GM12878 (cell line): ENCODE results near the gene PAK3. TPM values are rescaled to one million over a fixed set of nuclear protein-coding genes. Genes with fewer than 3 reads are reported as not detected.

ENCODE experiments used
- ATAC-seq: fragments of 200-7000 bp; cut with Tn5 transposase; 3 replicates; pipeline ENCODE4 v1.9.1; 2020; ENCODE audit warnings: mild to moderate bottlenecking, moderate library complexity
- BruUV-seq: library from RNA; stranded (reverse); fragments of 400-500 nt; replicated peaks from 2 replicates; lab custom pipeline; 2021; lab: Mats Ljungman, UMichigan
- CTCF ChIA-PET: fragments of 300-600 bp; sonication (Branson Sonifier 250); formaldehyde crosslinking; extraction: SDS; loops from one replicate; lab custom pipeline; 2021; ENCODE audit warnings: inconsistent platforms; lab: Yijun Ruan, JAX
- POLR2A ChIA-PET: fragments of 350-600 bp; formaldehyde crosslinking; extraction: SDS; loops from one replicate; lab custom pipeline; 2021; ENCODE audit warnings: inconsistent platforms; lab: Charles Lee
- RAD21 ChIA-PET: fragments of 300-600 bp; sonication (Branson Sonifier 250); formaldehyde crosslinking; loops from one replicate; lab custom pipeline; 2023; ENCODE audit warnings: antibody characterized with exemption; ENCODE audit not compliant: unreplicated experiment; lab: Charles Lee
- SMC1A ChIA-PET: fragments of 300-600 bp; sonication (Branson Sonifier 250); formaldehyde crosslinking; loops from one replicate; lab custom pipeline; 2023; ENCODE audit not compliant: unreplicated experiment, uncharacterized antibody; lab: Charles Lee
- DNase-seq: peaks from one replicate; pipeline ENCODE4 v3.0.0-alpha.2; 2011; ENCODE audit warnings: low read depth, low spot score
- FAIRE-seq: peaks from 3 replicates; lab custom pipeline; 2011; peaks lifted over from hg19 to GRCh38; lab: Jason Lieb, UNC
- H2AFZ ChIP-seq: 2 replicates; pipeline ENCODE4 v1.6.0; 2011; ENCODE audit warnings: low read depth, low read length, control low read depth; ENCODE audit not compliant: control insufficient read depth
- H3K27ac ChIP-seq: 2 replicates; pipeline ENCODE4 v1.5.1; 2011; ENCODE audit warnings: control low read depth; ENCODE audit not compliant: control insufficient read depth, insufficient read depth
- H3K27me3 ChIP-seq, 2 experiments: replicated peaks in 1 of 2; 2 replicates each; pipeline versions ENCODE4 v1.6.0 to v1.6.1; 2011; ENCODE audit warnings: low read length in 1 of 2; ENCODE audit not compliant: control insufficient read depth in 2 of 2, insufficient read depth in 2 of 2
- H3K36me3 ChIP-seq, 2 experiments: 2 replicates each; pipeline ENCODE4 v1.5.1; 2011; ENCODE audit warnings: low read length in 1 of 2; ENCODE audit not compliant: control insufficient read depth in 2 of 2, insufficient read depth in 2 of 2
- H3K4me1 ChIP-seq: 2 replicates; pipeline ENCODE4 v1.6.1; 2011; ENCODE audit warnings: mild to moderate bottlenecking, low read length, moderate library complexity, mixed read lengths; ENCODE audit not compliant: control insufficient read depth, insufficient read depth
- H3K4me2 ChIP-seq: 2 replicates; pipeline ENCODE4 v1.6.0; 2011; ENCODE audit warnings: control low read depth; ENCODE audit not compliant: control insufficient read depth, insufficient read depth
- H3K4me3 ChIP-seq: fragments of 200-600 bp; sonication (generic); 2 replicates; pipeline ENCODE4 v1.5.1; 2016
- H3K79me2 ChIP-seq: 2 replicates; pipeline ENCODE4 v1.6.0; 2011; ENCODE audit warnings: low read length; ENCODE audit not compliant: control insufficient read depth, insufficient read depth
- H3K9ac ChIP-seq: 2 replicates; pipeline ENCODE4 v1.8.0; 2011; ENCODE audit warnings: low read length, control low read depth, mixed read lengths; ENCODE audit not compliant: control insufficient read depth, insufficient read depth
- H3K9me3 ChIP-seq: replicated peaks from 3 replicates; pipeline ENCODE4 v1.5.1; 2011; ENCODE audit warnings: mild to moderate bottlenecking, low read length; ENCODE audit not compliant: control insufficient read depth, insufficient read depth
- H4K20me1 ChIP-seq: 2 replicates; pipeline ENCODE4 v1.6.0; 2011; ENCODE audit not compliant: control insufficient read depth, insufficient read depth
- ATF7 ChIP-seq: fragments of 450-650 bp; IDR thresholded peaks from 2 replicates; pipeline ENCODE4 v1.6.1; 2016; ENCODE audit warnings: low read depth, mild to moderate bottlenecking
- CBFB ChIP-seq: IDR thresholded peaks from 2 replicates; pipeline ENCODE4 v1.6.1; 2016; ENCODE audit warnings: antibody characterized with exemption, low read depth
- CBX5 ChIP-seq: sonication (generic); IDR thresholded peaks from 2 replicates; pipeline ENCODE4 v1.6.1; 2016; ENCODE audit warnings: low read depth, moderate library complexity, mild to moderate bottlenecking, inconsistent platforms
- HDGF ChIP-seq: fragments of 450-650 bp; IDR thresholded peaks from 2 replicates; pipeline ENCODE4 v1.6.1; 2016; ENCODE audit warnings: antibody characterized with exemption
- IKZF1 ChIP-seq: fragments of 450-650 bp; conservative IDR thresholded peaks from 2 replicates; pipeline ENCODE4 v1.6.1; 2017; ENCODE audit warnings: antibody characterized with exemption, mild to moderate bottlenecking
- KDM1A ChIP-seq: fragments of 200-600 bp; sonication (generic); IDR thresholded peaks from 2 replicates; pipeline ENCODE4 v1.6.1; 2016; ENCODE audit warnings: borderline replicate concordance
- MYC ChIP-seq: IDR thresholded peaks from 2 replicates; pipeline ENCODE4 v1.6.1; 2011; ENCODE audit warnings: mild to moderate bottlenecking, low read length, moderate library complexity, inconsistent platforms; ENCODE audit not compliant: insufficient read depth, insufficient replicate concordance, insufficient read length, severe bottlenecking
- NFYB ChIP-seq: IDR thresholded peaks from 2 replicates; pipeline ENCODE4 v1.6.1; 2011; ENCODE audit warnings: low read depth, mild to moderate bottlenecking, low read length, improper control_type of control experiment, moderate library complexity; ENCODE audit not compliant: insufficient read depth
- NR2F1 ChIP-seq: fragments of 450-650 bp; conservative IDR thresholded peaks from 2 replicates; pipeline ENCODE4 v1.6.1; 2017; ENCODE audit warnings: mild to moderate bottlenecking
- NRF1 ChIP-seq: conservative IDR thresholded peaks from 2 replicates; pipeline ENCODE4 v1.6.1; 2011; ENCODE audit warnings: mild to moderate bottlenecking, low read depth, low read length, improper control_type of control experiment
- SIN3A ChIP-seq: IDR thresholded peaks from 2 replicates; pipeline ENCODE4 v1.6.1; 2012; ENCODE audit warnings: low read depth, low read length, improper control_type of control experiment
- STAT3 ChIP-seq: IDR thresholded peaks from 2 replicates; pipeline ENCODE4 v1.6.1; 2011; ENCODE audit warnings: low read depth, low read length, improper control_type of control experiment
- TCF3 ChIP-seq: IDR thresholded peaks from 2 replicates; pipeline ENCODE4 v1.6.1; 2012; ENCODE audit warnings: low read depth, mild to moderate bottlenecking, low read length, borderline replicate concordance; ENCODE audit not compliant: insufficient read depth
- ZNF384 ChIP-seq: IDR thresholded peaks from 2 replicates; pipeline ENCODE4 v1.6.1; 2012; ENCODE audit warnings: low read depth, mild to moderate bottlenecking, low read length, improper control_type of control experiment, borderline replicate concordance
- WGBS: methylation state at CpG from one replicate; pipeline ENCODE4 v1.1.6; 2016; ENCODE audit warnings: low lambda C conversion rate; ENCODE audit not compliant: insufficient replicate concordance, insufficient coverage; ENCODE audit errors: missing lambda C conversion rate; 5-methylcytosine and 5-hydroxymethylcytosine counted together
- in situ Hi-C: fragments of 300-500 bp; cut with MboI; formaldehyde crosslinking; loops from 9 replicates; pipeline ENCODE4 v1.14.3; 2018; ENCODE audit warnings: mixed read lengths
- intact Hi-C: fragments of 100-400 bp; cut with micrococcal nuclease; formaldehyde crosslinking; loops from one replicate; pipeline ENCODE4 v1.14.2; 2022; ENCODE audit not compliant: unreplicated experiment
- polyA plus RNA-seq, 11 experiments: library from polyadenylated mRNA; depleted of rRNA in 4 of 11; unstranded in 6 of 11; stranded (reverse) in 5 of 11; fragments of >200 nt; fragmentation: Nextera tagmentation in 4 of 11; fragmentation: Illumina TruSeq in 1 of 11; extraction: Ambion mirVana in 4 of 11; extraction: Trizol in 1 of 11; gene quantifications; 1 replicate in 1 of 11; 2 replicates in 10 of 11; pipeline versions ENCODE4 v1.2.1 to v1.2.3, GENCODE V29; 2011 to 2016; ENCODE audit warnings: inconsistent platforms in 2 of 11, missing spikeins in 2 of 11, low read depth in 1 of 11
- total RNA-seq, 4 experiments: library from RNA; depleted of rRNA in 3 of 4; stranded (reverse); fragments of >200 nt in 3 of 4; fragmentation: Illumina TruSeq in 1 of 4; extraction: Trizol in 1 of 4; gene quantifications; 2 replicates each; pipeline versions ENCODE4 v1.2.1 to v1.2.3, GENCODE V29; 2013 to 2021
- TF ChIP-seq, protein P1 (sequence below): fragments of 450-650 bp; formaldehyde crosslinking; IDR thresholded peaks from 2 replicates; pipeline ENCODE4 v1.4.0; 2020; ENCODE audit warnings: mild to moderate bottlenecking, moderate library complexity
- TF ChIP-seq, protein P2 (sequence below): fragments of 450-650 bp; formaldehyde crosslinking; IDR thresholded peaks from 2 replicates; pipeline ENCODE4 v1.4.0; 2022; ENCODE audit warnings: mild to moderate bottlenecking, moderate library complexity
- TF ChIP-seq, protein P3 (sequence below): IDR thresholded peaks from 2 replicates; pipeline ENCODE4 v1.6.1; 2011; ENCODE audit warnings: low read depth, low read length, improper control_type of control experiment, borderline replicate concordance
- TF ChIP-seq, protein P4 (sequence below): IDR thresholded peaks from 2 replicates; pipeline ENCODE4 v1.6.1; 2011; ENCODE audit warnings: low read depth, mild to moderate bottlenecking, low read length, moderate library complexity, borderline replicate concordance; ENCODE audit errors: extremely low read depth

Gene PAK3
- total and polyA plus RNA-seq, 10 of the 15 experiments (the other 5 are each of a cell fraction or from before 2014, with no cell fraction given) = 0.02 to 0.10 (median 0.04) TPM; not detected in 6

DNA sequence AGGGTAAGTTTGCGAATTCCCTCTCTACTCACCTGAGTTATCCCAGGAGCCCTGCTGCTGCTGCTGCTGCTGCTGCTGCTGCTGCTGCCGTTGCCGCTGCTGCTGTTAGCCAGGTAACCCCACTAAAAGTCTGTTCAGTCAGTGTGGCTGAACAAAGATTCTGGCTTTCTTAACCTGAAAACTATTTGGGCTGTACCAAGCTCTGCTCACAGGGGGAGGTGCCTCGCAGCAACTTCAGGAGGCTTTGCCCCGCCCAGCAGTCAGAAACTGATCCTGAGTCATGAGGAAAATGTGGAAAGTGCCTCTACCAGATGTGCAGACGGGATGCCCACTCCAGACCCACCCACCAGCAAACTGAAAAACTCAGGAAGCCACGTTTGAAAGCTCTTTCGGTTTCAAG is 174.3 kb downstream of the PAK3 start, which contains the start of gene CAPN6:
Gene CAPN6 (minus strand): TSS at position 145 of the 400 bp plus-strand sequence. CDS start 6,547 bp downstream, outside the sequence.
- H3K27ac ChIP-seq = no peak within 1 kb of the TSS
- H3K9ac ChIP-seq = no peak within 1 kb of the TSS
- no TSS peak for BruUV-seq
- H3K79me2 ChIP-seq = no peaks in the 10 kb centered on the region
- H3K4me3 ChIP-seq = no peak within 1 kb of the TSS
- no peak within 1 kb of the TSS for H3K4me2 ChIP-seq
- ChIA-PET SMC1A (no interaction called here), CTCF (no interaction called here), RAD21 (no interaction called here), POLR2A (no interaction called here)
- H3K4me1 ChIP-seq = no peaks in the 10 kb centered on the region
- 28% methylated on average over 8 of the region's 8 CpGs for WGBS
- ATAC-seq (no peak), FAIRE-seq (no peak), DNase-seq (no peak)
- no peaks in the 10 kb centered on the region for H3K36me3 ChIP-seq
- no peaks in the 10 kb centered on the region for H3K9me3 ChIP-seq
- no peak within 1 kb of the TSS for H2AFZ ChIP-seq
- in situ Hi-C loops = no loop called here
- no peaks in the 10 kb centered on the region for H4K20me1 ChIP-seq
- no peaks in the 10 kb centered on the region; a peak in 1 of 4 replicates for H3K27me3 ChIP-seq
- intact Hi-C loops = no loop called here
- TF ChIP-seq NRF1 = no peak
- TF ChIP-seq ZNF384 = no peak
- TF ChIP-seq, protein P1, sequence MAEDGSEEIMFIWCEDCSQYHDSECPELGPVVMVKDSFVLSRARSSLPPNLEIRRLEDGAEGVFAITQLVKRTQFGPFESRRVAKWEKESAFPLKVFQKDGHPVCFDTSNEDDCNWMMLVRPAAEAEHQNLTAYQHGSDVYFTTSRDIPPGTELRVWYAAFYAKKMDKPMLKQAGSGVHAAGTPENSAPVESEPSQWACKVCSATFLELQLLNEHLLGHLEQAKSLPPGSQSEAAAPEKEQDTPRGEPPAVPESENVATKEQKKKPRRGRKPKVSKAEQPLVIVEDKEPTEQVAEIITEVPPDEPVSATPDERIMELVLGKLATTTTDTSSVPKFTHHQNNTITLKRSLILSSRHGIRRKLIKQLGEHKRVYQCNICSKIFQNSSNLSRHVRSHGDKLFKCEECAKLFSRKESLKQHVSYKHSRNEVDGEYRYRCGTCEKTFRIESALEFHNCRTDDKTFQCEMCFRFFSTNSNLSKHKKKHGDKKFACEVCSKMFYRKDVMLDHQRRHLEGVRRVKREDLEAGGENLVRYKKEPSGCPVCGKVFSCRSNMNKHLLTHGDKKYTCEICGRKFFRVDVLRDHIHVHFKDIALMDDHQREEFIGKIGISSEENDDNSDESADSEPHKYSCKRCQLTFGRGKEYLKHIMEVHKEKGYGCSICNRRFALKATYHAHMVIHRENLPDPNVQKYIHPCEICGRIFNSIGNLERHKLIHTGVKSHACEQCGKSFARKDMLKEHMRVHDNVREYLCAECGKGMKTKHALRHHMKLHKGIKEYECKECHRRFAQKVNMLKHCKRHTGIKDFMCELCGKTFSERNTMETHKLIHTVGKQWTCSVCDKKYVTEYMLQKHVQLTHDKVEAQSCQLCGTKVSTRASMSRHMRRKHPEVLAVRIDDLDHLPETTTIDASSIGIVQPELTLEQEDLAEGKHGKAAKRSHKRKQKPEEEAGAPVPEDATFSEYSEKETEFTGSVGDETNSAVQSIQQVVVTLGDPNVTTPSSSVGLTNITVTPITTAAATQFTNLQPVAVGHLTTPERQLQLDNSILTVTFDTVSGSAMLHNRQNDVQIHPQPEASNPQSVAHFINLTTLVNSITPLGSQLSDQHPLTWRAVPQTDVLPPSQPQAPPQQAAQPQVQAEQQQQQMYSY (CRISPR knock-in tag) = no peak
- TF ChIP-seq STAT3 = no peak
- no peak for TF ChIP-seq TCF3
- TF ChIP-seq, protein P2, sequence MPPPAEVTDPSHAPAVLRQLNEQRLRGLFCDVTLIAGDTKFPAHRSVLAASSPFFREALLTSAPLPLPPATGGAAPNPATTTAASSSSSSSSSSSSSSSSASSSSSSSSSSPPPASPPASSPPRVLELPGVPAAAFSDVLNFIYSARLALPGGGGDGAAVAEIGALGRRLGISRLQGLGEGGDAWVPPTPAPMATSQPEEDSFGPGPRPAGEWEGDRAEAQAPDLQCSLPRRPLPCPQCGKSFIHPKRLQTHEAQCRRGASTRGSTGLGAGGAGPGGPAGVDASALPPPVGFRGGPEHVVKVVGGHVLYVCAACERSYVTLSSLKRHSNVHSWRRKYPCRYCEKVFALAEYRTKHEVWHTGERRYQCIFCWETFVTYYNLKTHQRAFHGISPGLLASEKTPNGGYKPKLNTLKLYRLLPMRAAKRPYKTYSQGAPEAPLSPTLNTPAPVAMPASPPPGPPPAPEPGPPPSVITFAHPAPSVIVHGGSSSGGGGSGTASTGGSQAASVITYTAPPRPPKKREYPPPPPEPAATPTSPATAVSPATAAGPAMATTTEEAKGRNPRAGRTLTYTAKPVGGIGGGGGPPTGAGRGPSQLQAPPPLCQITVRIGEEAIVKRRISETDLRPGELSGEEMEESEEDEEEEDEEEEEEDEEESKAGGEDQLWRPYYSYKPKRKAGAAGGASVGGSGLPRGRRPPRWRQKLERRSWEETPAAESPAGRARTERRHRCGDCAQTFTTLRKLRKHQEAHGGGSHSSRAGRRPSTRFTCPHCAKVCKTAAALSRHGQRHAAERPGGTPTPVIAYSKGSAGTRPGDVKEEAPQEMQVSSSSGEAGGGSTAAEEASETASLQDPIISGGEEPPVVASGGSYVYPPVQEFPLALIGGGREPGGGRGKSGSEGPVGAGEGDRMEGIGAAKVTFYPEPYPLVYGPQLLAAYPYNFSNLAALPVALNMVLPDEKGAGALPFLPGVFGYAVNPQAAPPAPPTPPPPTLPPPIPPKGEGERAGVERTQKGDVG (CRISPR knock-in tag) = no peak
- no peak for TF ChIP-seq NFYB
- TF ChIP-seq, protein P3, sequence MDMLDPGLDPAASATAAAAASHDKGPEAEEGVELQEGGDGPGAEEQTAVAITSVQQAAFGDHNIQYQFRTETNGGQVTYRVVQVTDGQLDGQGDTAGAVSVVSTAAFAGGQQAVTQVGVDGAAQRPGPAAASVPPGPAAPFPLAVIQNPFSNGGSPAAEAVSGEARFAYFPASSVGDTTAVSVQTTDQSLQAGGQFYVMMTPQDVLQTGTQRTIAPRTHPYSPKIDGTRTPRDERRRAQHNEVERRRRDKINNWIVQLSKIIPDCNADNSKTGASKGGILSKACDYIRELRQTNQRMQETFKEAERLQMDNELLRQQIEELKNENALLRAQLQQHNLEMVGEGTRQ = no peak
- TF ChIP-seq MYC = no peak
- no peak for TF ChIP-seq CBX5
- no peak for TF ChIP-seq ATF7
- TF ChIP-seq NR2F1 = no peak
- TF ChIP-seq, protein P4, sequence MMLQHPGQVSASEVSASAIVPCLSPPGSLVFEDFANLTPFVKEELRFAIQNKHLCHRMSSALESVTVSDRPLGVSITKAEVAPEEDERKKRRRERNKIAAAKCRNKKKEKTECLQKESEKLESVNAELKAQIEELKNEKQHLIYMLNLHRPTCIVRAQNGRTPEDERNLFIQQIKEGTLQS = no peak
- TF ChIP-seq IKZF1 = no peak
- TF ChIP-seq KDM1A = no peak
- no peak for TF ChIP-seq CBFB
- no peak for TF ChIP-seq SIN3A
- no peak for TF ChIP-seq HDGF
